Natural killer cell (primary cell): ENCODE data around the gene MARK3. TPM values are rescaled to one million over a fixed set of nuclear protein-coding genes. Genes with fewer than 3 reads are reported as not detected.

ENCODE experiments used
- ATAC-seq, 3 donors: fragments of 150-1000 bp in 2 of 3; fragments of 200-7000 bp in 1 of 3; cut with Tn5 transposase; 1 replicate in 1 of 3; 2 replicates in 2 of 3; pipeline ENCODE4 v1.10.0; 2021; ENCODE audit warnings: mild to moderate bottlenecking in 2 of 3, moderate library complexity in 2 of 3
- DNase-seq, 2 donors: peaks; one replicate each; pipeline versions ENCODE4 v3.0.0 to v3.0.0-alpha.2; 2013 to 2021; ENCODE audit warnings: mixed read lengths in 1 of 2
- H3K27ac ChIP-seq: one replicate; pipeline ENCODE4 v1.5.1; 2013; ENCODE audit warnings: mild to moderate bottlenecking, low read length
- H3K27me3 ChIP-seq: one replicate; pipeline ENCODE4 v1.6.1; 2013; ENCODE audit warnings: low read length; ENCODE audit not compliant: control insufficient read depth, insufficient read depth
- H3K36me3 ChIP-seq: one replicate; pipeline ENCODE4 v1.6.1; 2013; ENCODE audit warnings: low read length; ENCODE audit not compliant: control insufficient read depth, insufficient read depth
- H3K4me1 ChIP-seq: one replicate; pipeline ENCODE4 v1.6.1; 2013; ENCODE audit warnings: low read length; ENCODE audit not compliant: control insufficient read depth, insufficient read depth
- H3K4me3 ChIP-seq: one replicate; pipeline ENCODE4 v1.5.1; 2013; ENCODE audit warnings: low read length
- H3K9me3 ChIP-seq: one replicate; pipeline ENCODE4 v1.6.1; 2013; ENCODE audit warnings: low read length; ENCODE audit not compliant: control insufficient read depth, insufficient read depth
- H3K27ac Mint-ChIP-seq, 2 donors: one replicate each; pipeline ENCODE4 v1.8.0; 2022; ENCODE audit warnings: mild to moderate bottlenecking in 2 of 2, mixed read lengths in 2 of 2, moderate library complexity in 1 of 2
- H3K27me3 Mint-ChIP-seq, 2 donors: one replicate each; pipeline ENCODE4 v1.8.0; 2022; ENCODE audit warnings: low read depth in 2 of 2, mixed read lengths in 2 of 2
- H3K36me3 Mint-ChIP-seq: one replicate; pipeline ENCODE4 v1.8.0; 2022; ENCODE audit warnings: mixed read lengths
- H3K4me1 Mint-ChIP-seq, 2 donors: one replicate each; pipeline ENCODE4 v1.8.0; 2022; ENCODE audit warnings: mixed read lengths in 2 of 2
- H3K4me3 Mint-ChIP-seq: one replicate; pipeline ENCODE4 v1.8.0; 2022; ENCODE audit warnings: mild to moderate bottlenecking, moderate library complexity, mixed read lengths
- H3K9me3 Mint-ChIP-seq, 2 donors: one replicate each; pipeline ENCODE4 v1.8.0; 2022; ENCODE audit warnings: mixed read lengths in 2 of 2
- WGBS: methylation state at CpG from one replicate; pipeline ENCODE4 v1.1.7; 2013; ENCODE audit warnings: missing lambda C conversion rate; ENCODE audit not compliant: insufficient coverage; 5-methylcytosine and 5-hydroxymethylcytosine counted together
- intact Hi-C: fragments of 100-400 bp; cut with micrococcal nuclease; formaldehyde crosslinking; loops from one replicate; pipeline ENCODE4 v1.14.2; 2022
- total RNA-seq, 4 donors: library from RNA; stranded (reverse); fragments of 120-200 nt in 1 of 4; gene quantifications; one replicate each; pipeline versions ENCODE4 v1.2.3 to v1.2.4, GENCODE V29; 2013 to 2022
- TF ChIP-seq, protein P1 (sequence below): fragments of 200-600 bp; IDR thresholded peaks from one replicate; pipeline ENCODE4 v1.8.0; 2022; ENCODE audit warnings: antibody characterized with exemption

The MARK3 gene
- total RNA-seq, 3 donors from 2014 or later (not counting 1 experiment from before 2014, with no cell fraction given): 138 to 167 (median 152) TPM

DNA sequence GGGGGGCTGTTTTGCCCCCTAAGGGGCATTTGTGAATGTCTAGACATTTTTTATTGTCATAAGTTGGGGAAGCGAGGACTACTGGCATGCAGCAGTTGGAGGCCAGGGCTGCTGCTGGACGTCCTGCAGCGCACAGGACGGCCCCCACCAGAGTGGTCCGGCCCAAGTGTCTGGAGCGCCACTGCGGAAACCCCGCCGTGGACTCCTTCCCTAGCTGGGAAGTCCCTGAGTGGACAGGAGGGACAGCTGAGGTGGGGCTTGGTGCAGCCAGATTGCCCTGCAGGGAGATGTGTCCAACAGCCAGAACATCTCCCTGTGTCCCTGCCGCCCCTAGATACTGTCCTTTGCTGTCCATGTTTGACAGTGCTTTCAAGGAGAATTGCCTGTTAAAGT lies 132.0 kb downstream of the MARK3 start:
- H3K27ac ChIP-seq: no peak overlapping the region
- no peak overlapping the region for H3K4me3 ChIP-seq
- H3K27ac Mint-ChIP-seq: no peak overlapping the region
- intact Hi-C loops: no loop called here
- H3K36me3 ChIP-seq: no peaks in the 10 kb centered on the region
- H3K27me3 Mint-ChIP-seq: peaks cover 0 to 6% of the 10 kb centered on the region in 2 donors
- TF ChIP-seq, protein P1, sequence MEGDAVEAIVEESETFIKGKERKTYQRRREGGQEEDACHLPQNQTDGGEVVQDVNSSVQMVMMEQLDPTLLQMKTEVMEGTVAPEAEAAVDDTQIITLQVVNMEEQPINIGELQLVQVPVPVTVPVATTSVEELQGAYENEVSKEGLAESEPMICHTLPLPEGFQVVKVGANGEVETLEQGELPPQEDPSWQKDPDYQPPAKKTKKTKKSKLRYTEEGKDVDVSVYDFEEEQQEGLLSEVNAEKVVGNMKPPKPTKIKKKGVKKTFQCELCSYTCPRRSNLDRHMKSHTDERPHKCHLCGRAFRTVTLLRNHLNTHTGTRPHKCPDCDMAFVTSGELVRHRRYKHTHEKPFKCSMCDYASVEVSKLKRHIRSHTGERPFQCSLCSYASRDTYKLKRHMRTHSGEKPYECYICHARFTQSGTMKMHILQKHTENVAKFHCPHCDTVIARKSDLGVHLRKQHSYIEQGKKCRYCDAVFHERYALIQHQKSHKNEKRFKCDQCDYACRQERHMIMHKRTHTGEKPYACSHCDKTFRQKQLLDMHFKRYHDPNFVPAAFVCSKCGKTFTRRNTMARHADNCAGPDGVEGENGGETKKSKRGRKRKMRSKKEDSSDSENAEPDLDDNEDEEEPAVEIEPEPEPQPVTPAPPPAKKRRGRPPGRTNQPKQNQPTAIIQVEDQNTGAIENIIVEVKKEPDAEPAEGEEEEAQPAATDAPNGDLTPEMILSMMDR: no peak
- peaks cover 0 to 14% of the 10 kb centered on the region in 2 donors for H3K4me1 Mint-ChIP-seq
- no peaks in the 10 kb centered on the region for H3K36me3 Mint-ChIP-seq
- 91% methylated on average over 10 of the region's 10 CpGs for WGBS
- no peak overlapping the region for H3K4me3 Mint-ChIP-seq
- H3K9me3 Mint-ChIP-seq: no peaks in the 10 kb centered on the region
- ATAC-seq (no peak), DNase-seq (no peak)
- peaks cover 5% of the 10 kb centered on the region for H3K27me3 ChIP-seq
- no peaks in the 10 kb centered on the region for H3K9me3 ChIP-seq
- peaks cover 14% of the 10 kb centered on the region for H3K4me1 ChIP-seq

DNA sequence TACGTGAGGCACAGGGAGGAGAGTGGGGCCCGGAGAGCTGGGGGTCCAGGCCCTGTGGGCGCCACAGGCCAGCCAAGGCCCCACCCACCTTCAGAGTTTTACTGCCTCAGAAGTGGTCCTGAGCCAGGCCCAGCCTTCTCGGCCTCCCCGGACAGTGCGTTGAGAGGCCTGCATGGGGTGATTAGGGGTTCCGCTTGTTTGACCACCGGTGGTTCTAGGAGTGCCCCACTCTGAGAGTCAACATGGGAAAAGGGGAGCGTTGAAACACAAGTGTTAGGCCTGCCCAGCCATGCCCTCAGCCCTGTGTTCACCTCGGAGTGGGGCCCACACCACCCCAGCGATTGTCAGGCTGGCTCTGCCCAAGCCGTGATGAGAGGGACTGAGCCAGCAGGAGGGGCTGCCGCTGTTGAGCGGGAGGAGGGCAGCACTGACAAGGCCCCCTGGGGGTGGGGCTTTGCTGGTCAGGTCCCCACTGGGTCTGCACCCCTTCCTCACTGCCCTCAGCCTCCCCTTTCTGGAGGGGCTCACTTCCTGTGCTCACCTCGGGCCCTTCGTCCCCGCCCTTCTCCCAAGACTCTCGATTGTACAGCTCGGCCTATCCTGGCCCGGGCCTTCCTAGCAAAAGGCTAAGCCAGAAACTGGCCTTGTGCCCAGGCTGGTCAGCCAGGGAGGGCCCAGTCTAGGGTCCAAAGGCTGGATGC lies 132.7 kb downstream of the MARK3 start:
- TF ChIP-seq, protein P1: no peak
- H3K4me1 ChIP-seq: peaks cover 18% of the 10 kb centered on the region
- intact Hi-C loops: no loop called here
- H3K9me3 Mint-ChIP-seq: no peaks in the 10 kb centered on the region
- H3K4me1 Mint-ChIP-seq: peaks cover 0 to 14% of the 10 kb centered on the region in 2 donors
- H3K4me3 ChIP-seq: no peak overlapping the region
- H3K36me3 ChIP-seq: no peaks in the 10 kb centered on the region
- H3K27ac Mint-ChIP-seq: no peak overlapping the region
- ATAC-seq: no peak
- no peak overlapping the region for H3K4me3 Mint-ChIP-seq
- no peak for DNase-seq
- H3K27me3 ChIP-seq: peaks cover 5% of the 10 kb centered on the region
- no peaks in the 10 kb centered on the region for H3K36me3 Mint-ChIP-seq
- H3K27me3 Mint-ChIP-seq: peaks cover 0 to 6% of the 10 kb centered on the region in 2 donors
- WGBS: 70% methylated on average over 20 of the region's 20 CpGs
- no peaks in the 10 kb centered on the region for H3K9me3 ChIP-seq
- no peak overlapping the region for H3K27ac ChIP-seq

DNA sequence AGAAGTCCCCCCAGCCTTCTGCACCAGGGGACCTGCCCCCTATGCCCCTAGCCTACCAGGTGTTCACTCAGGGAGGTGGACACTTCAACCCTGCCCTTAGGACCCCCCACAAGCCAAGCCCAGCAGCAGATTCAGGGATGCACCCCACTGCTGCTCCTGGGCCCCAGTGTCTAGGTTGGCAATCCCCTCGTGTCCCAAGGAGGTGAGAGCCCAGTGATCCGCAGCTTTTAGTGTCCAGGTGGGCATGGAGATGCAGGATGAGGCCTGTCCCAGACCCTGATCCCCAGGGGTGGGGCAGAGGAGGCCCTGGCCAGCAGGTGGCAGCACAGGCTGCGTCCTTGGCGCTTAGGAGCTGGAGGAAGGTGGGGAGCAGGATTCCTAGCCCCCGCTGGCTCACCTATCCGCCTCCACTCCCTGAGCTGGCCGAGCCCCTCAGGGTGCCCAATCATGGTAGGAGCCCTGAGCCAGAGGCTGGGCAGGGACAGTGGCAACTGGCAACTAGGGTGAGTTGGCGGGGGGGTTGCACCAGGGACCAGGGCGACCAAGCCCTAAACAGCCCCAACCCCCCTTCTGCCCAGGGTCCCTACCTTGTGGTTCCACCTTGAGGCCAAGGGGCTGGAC lies 133.3 kb downstream of the MARK3 start:
- Histone ChIP-seq H3K27ac (no peak overlapping the region), H3K9me3 (no peaks in the 10 kb centered on the region), H3K36me3 (no peaks in the 10 kb centered on the region), H3K4me1 (peaks cover 19% of the 10 kb centered on the region), H3K27me3 (peaks cover 5% of the 10 kb centered on the region), H3K4me3 (no peak overlapping the region)
- 53% methylated on average over 9 of the region's 9 CpGs for WGBS
- no peak overlapping the region for H3K27ac Mint-ChIP-seq
- H3K4me1 Mint-ChIP-seq: peaks cover 0 to 14% of the 10 kb centered on the region in 2 donors
- ATAC-seq (peak in 2 of 3 donors; percentile 30 to 37), DNase-seq (peak; percentile 49 to 78)
- no peaks in the 10 kb centered on the region for H3K36me3 Mint-ChIP-seq
- intact Hi-C loops: loop anchor here (1.0 kb wide), 1 partner anchor 28 kb away; no protein-coding TSS in a partner anchor
- H3K9me3 Mint-ChIP-seq: no peaks in the 10 kb centered on the region
- TF ChIP-seq, protein P1: peak; percentile 77
- H3K27me3 Mint-ChIP-seq: peaks cover 0 to 6% of the 10 kb centered on the region in 2 donors
- H3K4me3 Mint-ChIP-seq: peak overlapping the region; percentile 62
